Thyroid gland (tissue), 4 donors: ENCODE data around the gene HOXA7. TPM values are rescaled to one million over a fixed set of nuclear protein-coding genes. Genes with fewer than 3 reads are reported as not detected.

Experiments
- DNase-seq, 2 donors: peaks; one replicate each; pipeline ENCODE4 v3.0.0-alpha.2; 2019
- H3K27ac ChIP-seq, 3 donors: fragments of 200-600 bp; sonication (generic); 1 replicate in 2 of 3; 2 replicates in 1 of 3; pipeline ENCODE4 v1.5.1; 2016 to 2019; ENCODE audit warnings: mild to moderate bottlenecking in 1 of 3, moderate library complexity in 1 of 3
- H3K27me3 ChIP-seq: fragments of 200-600 bp; sonication (generic); one replicate; pipeline ENCODE4 v1.5.1; 2019
- H3K36me3 ChIP-seq, 2 donors: fragments of 200-600 bp; sonication (generic); one replicate each; pipeline ENCODE4 v1.5.1; 2016 to 2019
- H3K4me1 ChIP-seq, 2 donors: fragments of 200-600 bp; sonication (generic); one replicate each; pipeline ENCODE4 v1.5.1; 2017 to 2019
- H3K4me3 ChIP-seq, 3 donors: fragments of 200-600 bp; sonication (generic); replicated peaks in 1 of 3; 1 replicate in 2 of 3; 2 replicates in 1 of 3; pipeline ENCODE4 v1.5.1; 2016; ENCODE audit warnings: mild to moderate bottlenecking in 1 of 3
- H3K9me3 ChIP-seq: fragments of 200-600 bp; sonication (generic); one replicate; pipeline ENCODE4 v1.5.1; 2017
- CTCF ChIP-seq, 6 experiments: fragments of 200-600 bp in 3 of 6; fragments of 450-650 bp in 3 of 6; sonication (generic) in 3 of 6; IDR thresholded peaks; one replicate each; pipeline ENCODE4 v1.5.1; 2016 to 2019; ENCODE audit warnings: antibody characterized with exemption in 6 of 6, mild to moderate bottlenecking in 2 of 6, inconsistent platforms in 1 of 6, moderate library complexity in 1 of 6
- POLR2A ChIP-seq, 2 donors: fragments of 450-650 bp; IDR thresholded peaks; one replicate each; pipeline ENCODE4 v1.6.1; 2017; ENCODE audit warnings: antibody characterized with exemption in 2 of 2, mild to moderate bottlenecking in 2 of 2, moderate library complexity in 1 of 2
- WGBS, 2 donors: methylation state at CpG; one replicate each; pipeline ENCODE4 v1.1.5; 2017; 5-methylcytosine and 5-hydroxymethylcytosine counted together
- intact Hi-C: fragments of 100-400 bp; cut with DNase I; formaldehyde crosslinking; loops from one replicate; pipeline ENCODE4 v1.15.1; 2023
- total RNA-seq, 4 donors: library from RNA; depleted of rRNA; stranded (reverse); fragments of >200 nt; gene quantifications; one replicate each; pipeline ENCODE4 v1.2.3, GENCODE V29; 2016

HOXA7 gene
- total RNA-seq, 4 donors from 2014 or later: 0.34 to 2.1 (median 0.74) TPM

GRCh38 chr7:27163288-27164044 is 7.0 kb upstream of the HOXA7 start:
- Histone ChIP-seq H3K4me1 (peaks cover 12 to 29% of the 10 kb centered on the region in 2 donors), H3K27ac (no peak overlapping the region), H3K36me3 (no peaks in the 10 kb centered on the region), H3K4me3 (no peak overlapping the region), H3K27me3 (peaks cover 72% of the 10 kb centered on the region), H3K9me3 (no peaks in the 10 kb centered on the region)
- no peak for DNase-seq
- intact Hi-C loops: loop anchor here (5.0 to 10.0 kb wide), 2 partner anchors 786 to 1309 kb away; no protein-coding TSS in a partner anchor
- WGBS, 2 donors: 32 to 41% methylated on average over 24 of the region's 24 CpGs
- no peak for TF ChIP-seq CTCF (IDR thresholded peaks at IDR 0.05)
- no peak for TF ChIP-seq POLR2A (IDR thresholded peaks at IDR 0.05)

- Histone ChIP-seq H3K4me1 (peaks cover 12 to 29% of the 10 kb centered on the region in 2 donors), H3K4me3 (no peak overlapping the region), H3K9me3 (no peaks in the 10 kb centered on the region), H3K36me3 (no peaks in the 10 kb centered on the region), H3K27me3 (peaks cover 71% of the 10 kb centered on the region), H3K27ac (no peak overlapping the region)
- no peak for DNase-seq
- intact Hi-C loops: loop anchor here (5.0 to 10.0 kb wide), 2 partner anchors 785 to 1308 kb away; no protein-coding TSS in a partner anchor
- TF ChIP-seq CTCF (IDR thresholded peaks at IDR 0.05) (no peak), POLR2A (IDR thresholded peaks at IDR 0.05) (no peak)
- 59 to 69% methylated on average over 7 of the region's 7 CpGs for WGBS, 2 donors
Observed at GRCh38 chr7:27162561-27163287, 6.2 kb upstream of the HOXA7 start.

- no peak overlapping the region for H3K27ac ChIP-seq
- TF ChIP-seq CTCF (IDR thresholded peaks at IDR 0.05): no peak
- no peak for TF ChIP-seq POLR2A (IDR thresholded peaks at IDR 0.05)
- peaks cover 12 to 29% of the 10 kb centered on the region in 2 donors for H3K4me1 ChIP-seq
- 37 to 41% methylated on average over 12 to 30 of the region's 30 CpGs for WGBS, 2 donors
- intact Hi-C loops: loop anchor here (2.0 to 10.0 kb wide), 3 partner anchors 479 to 1307 kb away; no protein-coding TSS in a partner anchor
- no peak for DNase-seq
- peak overlapping the region in 1 of 3 donors; percentile 42 for H3K4me3 ChIP-seq
- no peaks in the 10 kb centered on the region for H3K9me3 ChIP-seq
- H3K27me3 ChIP-seq: peaks cover 65% of the 10 kb centered on the region
- no peaks in the 10 kb centered on the region for H3K36me3 ChIP-seq
Observed at GRCh38 chr7:27161721-27162560, 5.5 kb upstream of the HOXA7 start.

GRCh38 chr7:27161214-27161720 is 4.8 kb upstream of the HOXA7 start:
- intact Hi-C loops: loop anchor here (2.0 to 10.0 kb wide), 3 partner anchors 478 to 1306 kb away; no protein-coding TSS in a partner anchor
- H3K9me3 ChIP-seq: no peaks in the 10 kb centered on the region
- DNase-seq: no peak
- H3K36me3 ChIP-seq: no peaks in the 10 kb centered on the region
- WGBS, 2 donors: 0 to 4% methylated on average over 18 to 19 of the region's 27 CpGs
- peaks cover 64% of the 10 kb centered on the region for H3K27me3 ChIP-seq
- peaks cover 12 to 30% of the 10 kb centered on the region in 2 donors for H3K4me1 ChIP-seq
- peak in 1 of 6 experiments; percentile 5 for TF ChIP-seq CTCF (IDR thresholded peaks at IDR 0.05)
- no peak for TF ChIP-seq POLR2A (IDR thresholded peaks at IDR 0.05)
- peak overlapping the region in 2 of 3 donors; percentile 26 to 42 for H3K4me3 ChIP-seq
- H3K27ac ChIP-seq: no peak overlapping the region
